ENCODE results near the gene ABHD12. TPM values are rescaled to one million over a fixed set of nuclear protein-coding genes. Genes with fewer than 3 reads are reported as not detected.

ABHD12 gene
- polyA plus RNA-seq, 4 donors = 28.0 to 93.9 (median 54.9) TPM

GRCh38 chr20:25327521-25328235, 63.0 kb downstream of the ABHD12 start:
- H3K9me3 ChIP-seq (ENCODE audit: control insufficient read depth in 2 of 2, insufficient read depth in 1 of 2, low read depth in 1 of 2, low read length in 1 of 2) = no peaks in the 10 kb centered on the region
- peaks cover 0 to 11% (median 2%) of the 10 kb centered on the region in 3 donors for H3K4me1 ChIP-seq (ENCODE audit: control insufficient read depth in 3 of 3, insufficient read depth in 2 of 3, low read depth in 1 of 3, low read length in 2 of 3)
- DNase-seq (no peak), FAIRE-seq (no peak)
- H3K27ac ChIP-seq (ENCODE audit: low read depth in 1 of 3, low read length in 2 of 3) = no peak overlapping the region
- WGBS, 3 donors = 82 to 94% (median 94%) methylated on average over 7 of the region's 7 CpGs
- no peaks in the 10 kb centered on the region for H3K27me3 ChIP-seq (ENCODE audit: control insufficient read depth in 3 of 3, insufficient read depth in 3 of 3, low read length in 3 of 3)
- no peak overlapping the region for H3K4me3 ChIP-seq (ENCODE audit: low read depth in 1 of 3, low read length in 3 of 3)
- peaks cover 0 to 7% (median 0%) of the 10 kb centered on the region in 3 donors for H3K36me3 ChIP-seq (ENCODE audit: control insufficient read depth in 3 of 3, insufficient read depth in 2 of 3, low read depth in 1 of 3, low read length in 3 of 3)

GRCh38 chr20:25325997-25326396, 64.6 kb downstream of the ABHD12 start:
- FAIRE-seq = no peak
- no peaks in the 10 kb centered on the region for H3K9me3 ChIP-seq (ENCODE audit: control insufficient read depth in 2 of 2, insufficient read depth in 1 of 2, low read depth in 1 of 2, low read length in 1 of 2)
- no peak overlapping the region for H3K27ac ChIP-seq (ENCODE audit: low read depth in 1 of 3, low read length in 2 of 3)
- 76 to 85% (median 84%) methylated on average over 2 of the region's 2 CpGs for WGBS, 3 donors
- H3K27me3 ChIP-seq (ENCODE audit: control insufficient read depth in 3 of 3, insufficient read depth in 3 of 3, low read length in 3 of 3) = no peaks in the 10 kb centered on the region
- H3K36me3 ChIP-seq (ENCODE audit: control insufficient read depth in 3 of 3, insufficient read depth in 2 of 3, low read depth in 1 of 3, low read length in 3 of 3) = peaks cover 0 to 15% (median 0%) of the 10 kb centered on the region in 3 donors
- DNase-seq = peak in 1 of 2 donors; percentile 34
- no peak overlapping the region for H3K4me3 ChIP-seq (ENCODE audit: low read depth in 1 of 3, low read length in 3 of 3)
- peaks cover 0 to 11% (median 2%) of the 10 kb centered on the region in 3 donors for H3K4me1 ChIP-seq (ENCODE audit: control insufficient read depth in 3 of 3, insufficient read depth in 2 of 3, low read depth in 1 of 3, low read length in 2 of 3)

DNA sequence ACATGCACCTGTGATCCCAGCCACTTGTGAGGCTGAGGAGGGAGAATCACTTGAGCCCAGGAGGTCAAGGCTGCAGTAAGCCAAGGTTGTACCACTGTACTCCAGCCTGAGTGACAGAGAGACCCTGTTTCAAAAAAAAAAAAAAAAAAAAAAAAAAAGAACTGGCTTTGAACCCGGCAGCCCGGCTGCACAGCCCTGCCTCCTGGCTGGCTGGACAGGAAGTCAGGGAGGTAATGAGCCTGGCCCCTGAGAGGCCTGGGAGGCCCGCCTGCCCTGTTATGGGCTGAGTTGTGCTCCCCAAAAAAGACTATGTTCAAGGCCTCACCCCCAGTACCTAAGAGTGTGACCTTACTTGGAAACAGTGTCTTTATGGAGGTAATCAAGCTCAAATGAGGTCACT, 65.6 kb downstream of the ABHD12 start:
- WGBS, 3 donors = 72 to 86% (median 74%) methylated on average over 3 of the region's 3 CpGs
- Histone ChIP-seq H3K36me3 (ENCODE audit: control insufficient read depth in 3 of 3, insufficient read depth in 2 of 3, low read depth in 1 of 3, low read length in 3 of 3) (peaks cover 0 to 20% (median 0%) of the 10 kb centered on the region in 3 donors), H3K27ac (ENCODE audit: low read depth in 1 of 3, low read length in 2 of 3) (no peak overlapping the region), H3K27me3 (ENCODE audit: control insufficient read depth in 3 of 3, insufficient read depth in 3 of 3, low read length in 3 of 3) (no peaks in the 10 kb centered on the region), H3K4me1 (ENCODE audit: control insufficient read depth in 3 of 3, insufficient read depth in 2 of 3, low read depth in 1 of 3, low read length in 2 of 3) (peaks cover 0 to 11% (median 2%) of the 10 kb centered on the region in 3 donors), H3K9me3 (ENCODE audit: control insufficient read depth in 2 of 2, insufficient read depth in 1 of 2, low read depth in 1 of 2, low read length in 1 of 2) (no peaks in the 10 kb centered on the region), H3K4me3 (ENCODE audit: low read depth in 1 of 3, low read length in 3 of 3) (no peak overlapping the region)
- no peak for DNase-seq
- no peak for FAIRE-seq

- 69 to 85% (median 83%) methylated on average over 5 of the region's 5 CpGs for WGBS, 3 donors
- FAIRE-seq (no peak), DNase-seq (no peak)
- H3K4me1 ChIP-seq (ENCODE audit: control insufficient read depth in 3 of 3, insufficient read depth in 2 of 3, low read depth in 1 of 3, low read length in 2 of 3) = peaks cover 0 to 12% (median 2%) of the 10 kb centered on the region in 3 donors
- peaks cover 0 to 26% (median 0%) of the 10 kb centered on the region in 3 donors for H3K36me3 ChIP-seq (ENCODE audit: control insufficient read depth in 3 of 3, insufficient read depth in 2 of 3, low read depth in 1 of 3, low read length in 3 of 3)
- no peaks in the 10 kb centered on the region for H3K27me3 ChIP-seq (ENCODE audit: control insufficient read depth in 3 of 3, insufficient read depth in 3 of 3, low read length in 3 of 3)
- H3K27ac ChIP-seq (ENCODE audit: low read depth in 1 of 3, low read length in 2 of 3) = peak overlapping the region in 1 of 3 donors; percentile 14
- H3K4me3 ChIP-seq (ENCODE audit: low read depth in 1 of 3, low read length in 3 of 3) = no peak overlapping the region
- H3K9me3 ChIP-seq (ENCODE audit: control insufficient read depth in 2 of 2, insufficient read depth in 1 of 2, low read depth in 1 of 2, low read length in 1 of 2) = no peaks in the 10 kb centered on the region
Observed at GRCh38 chr20:25324412-25324811, 66.2 kb downstream of the ABHD12 start.

DNA sequence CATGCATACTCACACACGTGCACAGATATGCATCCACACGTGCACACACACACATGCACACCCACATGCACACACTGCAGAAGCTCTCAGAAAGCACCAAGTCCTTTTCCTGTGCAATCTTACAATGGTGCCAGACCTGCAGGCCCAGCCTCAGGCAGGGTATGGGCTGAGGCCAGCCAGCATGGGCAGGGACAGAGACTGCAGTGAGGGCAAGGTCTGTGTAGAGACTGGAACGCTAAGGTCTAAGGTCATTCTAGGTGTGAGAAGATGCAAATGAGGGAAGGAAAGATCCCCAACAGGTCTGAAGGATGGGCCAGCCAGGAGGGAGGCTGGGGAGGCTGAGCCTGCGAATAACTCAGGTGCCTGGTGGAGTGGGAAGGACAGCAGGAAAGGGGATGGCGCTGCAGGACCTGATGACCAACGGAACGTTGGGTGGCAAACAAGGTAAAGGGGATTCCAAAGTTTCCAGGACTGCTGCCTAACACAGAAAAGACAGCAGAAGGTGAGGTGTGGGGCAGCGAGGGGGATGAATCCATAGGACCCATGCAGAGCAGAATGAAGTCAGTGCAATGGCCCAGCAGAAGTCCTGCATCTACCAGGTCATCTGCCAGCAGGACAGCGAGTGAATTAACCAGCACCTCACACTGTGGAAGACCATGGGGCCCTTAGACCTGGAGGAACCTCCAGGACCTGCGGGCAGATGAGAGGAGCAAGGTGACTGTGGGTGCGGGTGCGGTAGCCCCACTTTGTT, 67.0 kb downstream of the ABHD12 start:
- H3K27ac ChIP-seq (ENCODE audit: low read depth in 1 of 3, low read length in 2 of 3) = peak overlapping the region in 1 of 3 donors; percentile 81
- 72 to 83% (median 74%) methylated on average over 12 of the region's 12 CpGs for WGBS, 3 donors
- peaks cover 0 to 29% (median 0%) of the 10 kb centered on the region in 3 donors for H3K36me3 ChIP-seq (ENCODE audit: control insufficient read depth in 3 of 3, insufficient read depth in 2 of 3, low read depth in 1 of 3, low read length in 3 of 3)
- FAIRE-seq = no peak
- H3K4me1 ChIP-seq (ENCODE audit: control insufficient read depth in 3 of 3, insufficient read depth in 2 of 3, low read depth in 1 of 3, low read length in 2 of 3) = peaks cover 0 to 18% (median 2%) of the 10 kb centered on the region in 3 donors
- no peak overlapping the region for H3K4me3 ChIP-seq (ENCODE audit: low read depth in 1 of 3, low read length in 3 of 3)
- no peaks in the 10 kb centered on the region for H3K27me3 ChIP-seq (ENCODE audit: control insufficient read depth in 3 of 3, insufficient read depth in 3 of 3, low read length in 3 of 3)
- H3K9me3 ChIP-seq (ENCODE audit: control insufficient read depth in 2 of 2, insufficient read depth in 1 of 2, low read depth in 1 of 2, low read length in 1 of 2) = no peaks in the 10 kb centered on the region
- DNase-seq = peak in 1 of 2 donors; percentile 89

- peaks cover 0 to 18% (median 2%) of the 10 kb centered on the region in 3 donors for H3K4me1 ChIP-seq (ENCODE audit: control insufficient read depth in 3 of 3, insufficient read depth in 2 of 3, low read depth in 1 of 3, low read length in 2 of 3)
- H3K9me3 ChIP-seq (ENCODE audit: control insufficient read depth in 2 of 2, insufficient read depth in 1 of 2, low read depth in 1 of 2, low read length in 1 of 2) = no peaks in the 10 kb centered on the region
- H3K4me3 ChIP-seq (ENCODE audit: low read depth in 1 of 3, low read length in 3 of 3) = no peak overlapping the region
- no peak for DNase-seq
- WGBS, 3 donors = 74 to 88% (median 85%) methylated on average over 4 of the region's 4 CpGs
- no peak for FAIRE-seq
- no peaks in the 10 kb centered on the region for H3K27me3 ChIP-seq (ENCODE audit: control insufficient read depth in 3 of 3, insufficient read depth in 3 of 3, low read length in 3 of 3)
- H3K27ac ChIP-seq (ENCODE audit: low read depth in 1 of 3, low read length in 2 of 3) = peak overlapping the region in 1 of 3 donors; percentile 21
- H3K36me3 ChIP-seq (ENCODE audit: control insufficient read depth in 3 of 3, insufficient read depth in 2 of 3, low read depth in 1 of 3, low read length in 3 of 3) = peaks cover 0 to 39% (median 0%) of the 10 kb centered on the region in 3 donors
Observed at GRCh38 chr20:25321991-25322390, 68.6 kb downstream of the ABHD12 start.

- no peak for DNase-seq
- H3K27ac ChIP-seq (ENCODE audit: low read depth in 1 of 3, low read length in 2 of 3) = peak overlapping the region in 1 of 3 donors; percentile 9
- 94 to 99% (median 95%) methylated on average over 5 of the region's 5 CpGs for WGBS, 3 donors
- H3K4me1 ChIP-seq (ENCODE audit: control insufficient read depth in 3 of 3, insufficient read depth in 2 of 3, low read depth in 1 of 3, low read length in 2 of 3) = peaks cover 0 to 18% (median 2%) of the 10 kb centered on the region in 3 donors
- H3K4me3 ChIP-seq (ENCODE audit: low read depth in 1 of 3, low read length in 3 of 3) = no peak overlapping the region
- no peak for FAIRE-seq
- peaks cover 0 to 44% (median 0%) of the 10 kb centered on the region in 3 donors for H3K36me3 ChIP-seq (ENCODE audit: control insufficient read depth in 3 of 3, insufficient read depth in 2 of 3, low read depth in 1 of 3, low read length in 3 of 3)
- H3K9me3 ChIP-seq (ENCODE audit: control insufficient read depth in 2 of 2, insufficient read depth in 1 of 2, low read depth in 1 of 2, low read length in 1 of 2) = no peaks in the 10 kb centered on the region
- no peaks in the 10 kb centered on the region for H3K27me3 ChIP-seq (ENCODE audit: control insufficient read depth in 3 of 3, insufficient read depth in 3 of 3, low read length in 3 of 3)
Observed at GRCh38 chr20:25321262-25321831, 69.3 kb downstream of the ABHD12 start.

- Histone ChIP-seq H3K27ac (ENCODE audit: low read depth in 1 of 3, low read length in 2 of 3) (peak overlapping the region in 1 of 3 donors; percentile 74), H3K4me1 (ENCODE audit: control insufficient read depth in 3 of 3, insufficient read depth in 2 of 3, low read depth in 1 of 3, low read length in 2 of 3) (peaks cover 0 to 18% (median 2%) of the 10 kb centered on the region in 3 donors), H3K27me3 (ENCODE audit: control insufficient read depth in 3 of 3, insufficient read depth in 3 of 3, low read length in 3 of 3) (no peaks in the 10 kb centered on the region), H3K36me3 (ENCODE audit: control insufficient read depth in 3 of 3, insufficient read depth in 2 of 3, low read depth in 1 of 3, low read length in 3 of 3) (peaks cover 0 to 52% (median 0%) of the 10 kb centered on the region in 3 donors), H3K4me3 (ENCODE audit: low read depth in 1 of 3, low read length in 3 of 3) (no peak overlapping the region), H3K9me3 (ENCODE audit: control insufficient read depth in 2 of 2, insufficient read depth in 1 of 2, low read depth in 1 of 2, low read length in 1 of 2) (no peaks in the 10 kb centered on the region)
- 76 to 87% (median 84%) methylated on average over 13 of the region's 13 CpGs for WGBS, 3 donors
- FAIRE-seq = no peak
- DNase-seq = no peak
Observed at GRCh38 chr20:25320035-25320800, 70.4 kb downstream of the ABHD12 start.
